Measurements from ENCODE around the gene NT5C3B. TPM values are rescaled to one million over a fixed set of nuclear protein-coding genes. Genes with fewer than 3 reads are reported as not detected.
"Not testable (repeated sequence)": the region's sequence is repeated elsewhere in the genome, so short reads cannot be mapped to it uniquely, and the experiment has no call there.

Gene NT5C3B
- polyA plus RNA-seq, 1 donor from 2014 or later: 272 TPM

DNA sequence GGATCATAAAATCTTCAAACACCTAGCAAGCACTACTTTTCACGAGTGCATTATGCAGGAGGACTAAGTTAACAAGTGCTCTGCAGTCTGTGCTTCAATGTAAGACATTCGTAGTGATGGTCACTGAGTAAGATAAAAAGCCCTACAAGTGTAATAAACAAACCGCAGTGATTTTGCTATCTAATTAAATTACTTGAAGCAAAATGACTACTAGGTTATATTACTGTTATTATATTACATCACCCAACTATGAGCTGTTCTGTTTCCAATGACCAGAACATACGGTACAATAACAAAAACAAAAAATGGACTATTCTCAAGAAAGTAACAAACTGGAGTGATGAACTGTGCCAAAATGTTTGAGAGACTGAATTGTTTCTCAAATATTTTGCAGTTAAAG is 12.8 kb upstream of the NT5C3B start:
- no peak overlapping the region for H2AFZ ChIP-seq (ENCODE audit: low read depth, low read length)
- H3K36me3 ChIP-seq (ENCODE audit: insufficient read depth, low read length): peaks cover 3% of the 10 kb centered on the region
- TF ChIP-seq RAD21 (conservative IDR thresholded peaks at IDR 0.05) (no peak), SMC3 (conservative IDR thresholded peaks at IDR 0.05; ENCODE audit: poor library complexity) (no peak), TAF1 (IDR thresholded peaks at IDR 0.05; ENCODE audit: low read depth) (no peak), POLR2AphosphoS5 (IDR thresholded peaks at IDR 0.05) (no peak)
- TF ChIP-seq, protein P1, sequence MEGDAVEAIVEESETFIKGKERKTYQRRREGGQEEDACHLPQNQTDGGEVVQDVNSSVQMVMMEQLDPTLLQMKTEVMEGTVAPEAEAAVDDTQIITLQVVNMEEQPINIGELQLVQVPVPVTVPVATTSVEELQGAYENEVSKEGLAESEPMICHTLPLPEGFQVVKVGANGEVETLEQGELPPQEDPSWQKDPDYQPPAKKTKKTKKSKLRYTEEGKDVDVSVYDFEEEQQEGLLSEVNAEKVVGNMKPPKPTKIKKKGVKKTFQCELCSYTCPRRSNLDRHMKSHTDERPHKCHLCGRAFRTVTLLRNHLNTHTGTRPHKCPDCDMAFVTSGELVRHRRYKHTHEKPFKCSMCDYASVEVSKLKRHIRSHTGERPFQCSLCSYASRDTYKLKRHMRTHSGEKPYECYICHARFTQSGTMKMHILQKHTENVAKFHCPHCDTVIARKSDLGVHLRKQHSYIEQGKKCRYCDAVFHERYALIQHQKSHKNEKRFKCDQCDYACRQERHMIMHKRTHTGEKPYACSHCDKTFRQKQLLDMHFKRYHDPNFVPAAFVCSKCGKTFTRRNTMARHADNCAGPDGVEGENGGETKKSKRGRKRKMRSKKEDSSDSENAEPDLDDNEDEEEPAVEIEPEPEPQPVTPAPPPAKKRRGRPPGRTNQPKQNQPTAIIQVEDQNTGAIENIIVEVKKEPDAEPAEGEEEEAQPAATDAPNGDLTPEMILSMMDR (IDR thresholded peaks at IDR 0.05; ENCODE audit: poor library complexity, severe bottlenecking): no peak
- H3K4me2 ChIP-seq (ENCODE audit: low read length): no peak overlapping the region
- no peaks in the 10 kb centered on the region for H3K9me2 ChIP-seq (ENCODE audit: insufficient read depth, low read length)
- H3K79me2 ChIP-seq (replicated peaks; ENCODE audit: insufficient read depth, low read length): peaks cover 40% of the 10 kb centered on the region
- no peak overlapping the region for H3K27ac ChIP-seq (ENCODE audit: low read length)
- H3K9ac ChIP-seq (ENCODE audit: low read length): no peak overlapping the region
- no peaks in the 10 kb centered on the region for H3K27me3 ChIP-seq (ENCODE audit: insufficient read depth, low read depth, low read length)
- no peaks in the 10 kb centered on the region for H3F3A ChIP-seq (ENCODE audit: insufficient read depth, low read length, poor library complexity, severe bottlenecking)
- H3K9me3 ChIP-seq (ENCODE audit: low read length): no peaks in the 10 kb centered on the region
- H4K20me1 ChIP-seq (ENCODE audit: insufficient read depth): no peaks in the 10 kb centered on the region
- no peak overlapping the region for H3K4me3 ChIP-seq (ENCODE audit: low read length)

DNA sequence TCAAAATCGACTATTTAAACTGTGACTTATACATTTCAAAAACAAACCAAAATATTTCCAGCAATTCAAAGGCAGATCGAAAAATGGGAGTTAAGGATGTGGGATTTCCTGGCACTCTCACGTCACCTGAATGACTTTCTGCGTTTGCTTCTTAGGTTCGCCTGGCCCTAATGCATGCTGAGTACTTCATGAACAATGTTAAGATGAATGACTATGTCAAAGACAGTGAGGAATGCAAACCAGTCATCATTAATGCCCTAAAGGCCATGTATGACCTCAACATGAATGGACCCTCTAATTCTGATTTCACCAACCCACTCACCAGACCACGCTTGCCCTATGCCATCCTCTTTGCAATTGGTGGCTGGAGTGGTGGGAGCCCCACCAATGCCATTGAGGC is 8.9 kb upstream of the NT5C3B start:
- H2AFZ ChIP-seq (ENCODE audit: low read depth, low read length): no peak overlapping the region
- H4K20me1 ChIP-seq (ENCODE audit: insufficient read depth): no peaks in the 10 kb centered on the region
- H3K79me2 ChIP-seq (replicated peaks; ENCODE audit: insufficient read depth, low read length): peaks cover 21% of the 10 kb centered on the region
- H3F3A ChIP-seq (ENCODE audit: insufficient read depth, low read length, poor library complexity, severe bottlenecking): no peaks in the 10 kb centered on the region
- H3K9ac ChIP-seq (ENCODE audit: low read length): no peak overlapping the region
- H3K36me3 ChIP-seq (ENCODE audit: insufficient read depth, low read length): no peaks in the 10 kb centered on the region
- H3K9me2 ChIP-seq (ENCODE audit: insufficient read depth, low read length): no peaks in the 10 kb centered on the region
- no peak overlapping the region for H3K4me3 ChIP-seq (ENCODE audit: low read length)
- no peaks in the 10 kb centered on the region for H3K27me3 ChIP-seq (ENCODE audit: insufficient read depth, low read depth, low read length)
- no peak for TF ChIP-seq EP300 (conservative IDR thresholded peaks at IDR 0.05; ENCODE audit: poor library complexity, severe bottlenecking)
- no peak for TF ChIP-seq RAD21 (conservative IDR thresholded peaks at IDR 0.05)
- no peak for TF ChIP-seq TAF1 (IDR thresholded peaks at IDR 0.05; ENCODE audit: low read depth)
- no peak for TF ChIP-seq POLR2AphosphoS5 (IDR thresholded peaks at IDR 0.05)
- TF ChIP-seq, protein P1 (IDR thresholded peaks at IDR 0.05; ENCODE audit: poor library complexity, severe bottlenecking): no peak
- TF ChIP-seq, protein P2, sequence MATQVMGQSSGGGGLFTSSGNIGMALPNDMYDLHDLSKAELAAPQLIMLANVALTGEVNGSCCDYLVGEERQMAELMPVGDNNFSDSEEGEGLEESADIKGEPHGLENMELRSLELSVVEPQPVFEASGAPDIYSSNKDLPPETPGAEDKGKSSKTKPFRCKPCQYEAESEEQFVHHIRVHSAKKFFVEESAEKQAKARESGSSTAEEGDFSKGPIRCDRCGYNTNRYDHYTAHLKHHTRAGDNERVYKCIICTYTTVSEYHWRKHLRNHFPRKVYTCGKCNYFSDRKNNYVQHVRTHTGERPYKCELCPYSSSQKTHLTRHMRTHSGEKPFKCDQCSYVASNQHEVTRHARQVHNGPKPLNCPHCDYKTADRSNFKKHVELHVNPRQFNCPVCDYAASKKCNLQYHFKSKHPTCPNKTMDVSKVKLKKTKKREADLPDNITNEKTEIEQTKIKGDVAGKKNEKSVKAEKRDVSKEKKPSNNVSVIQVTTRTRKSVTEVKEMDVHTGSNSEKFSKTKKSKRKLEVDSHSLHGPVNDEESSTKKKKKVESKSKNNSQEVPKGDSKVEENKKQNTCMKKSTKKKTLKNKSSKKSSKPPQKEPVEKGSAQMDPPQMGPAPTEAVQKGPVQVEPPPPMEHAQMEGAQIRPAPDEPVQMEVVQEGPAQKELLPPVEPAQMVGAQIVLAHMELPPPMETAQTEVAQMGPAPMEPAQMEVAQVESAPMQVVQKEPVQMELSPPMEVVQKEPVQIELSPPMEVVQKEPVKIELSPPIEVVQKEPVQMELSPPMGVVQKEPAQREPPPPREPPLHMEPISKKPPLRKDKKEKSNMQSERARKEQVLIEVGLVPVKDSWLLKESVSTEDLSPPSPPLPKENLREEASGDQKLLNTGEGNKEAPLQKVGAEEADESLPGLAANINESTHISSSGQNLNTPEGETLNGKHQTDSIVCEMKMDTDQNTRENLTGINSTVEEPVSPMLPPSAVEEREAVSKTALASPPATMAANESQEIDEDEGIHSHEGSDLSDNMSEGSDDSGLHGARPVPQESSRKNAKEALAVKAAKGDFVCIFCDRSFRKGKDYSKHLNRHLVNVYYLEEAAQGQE (IDR thresholded peaks at IDR 0.05; ENCODE audit: borderline replicate concordance): no peak
- no peak for TF ChIP-seq MXI1 (conservative IDR thresholded peaks at IDR 0.05; ENCODE audit: poor library complexity, severe bottlenecking)
- no peak for TF ChIP-seq EZH2 (IDR thresholded peaks at IDR 0.05; ENCODE audit: borderline replicate concordance, insufficient read depth, low read length, poor library complexity, severe bottlenecking)
- TF ChIP-seq SMC3 (conservative IDR thresholded peaks at IDR 0.05; ENCODE audit: poor library complexity): no peak
- no peak overlapping the region for H3K4me2 ChIP-seq (ENCODE audit: low read length)
- H3K9me3 ChIP-seq (ENCODE audit: low read length): no peaks in the 10 kb centered on the region
- H3K27ac ChIP-seq (ENCODE audit: low read length): no peak overlapping the region

DNA sequence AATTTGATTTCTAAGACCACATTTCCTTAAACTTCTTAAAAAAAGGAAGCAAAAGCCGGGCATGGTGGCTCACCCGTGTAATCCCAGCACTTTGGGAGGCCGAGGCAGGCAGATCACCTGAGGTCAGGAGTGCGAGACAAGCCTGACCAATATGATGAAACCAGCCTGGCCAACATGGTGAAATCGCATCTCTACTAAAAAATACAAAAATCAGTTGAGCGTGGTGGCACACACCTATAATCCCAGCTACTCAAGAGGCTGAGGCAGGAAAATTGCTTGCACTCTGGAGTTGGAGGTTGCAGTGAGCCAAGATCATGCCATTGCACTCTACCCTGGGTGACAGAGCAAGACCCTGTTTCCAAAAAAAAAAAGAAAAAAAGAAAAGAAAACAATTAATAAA is 4.7 kb upstream of the NT5C3B start:
- H3K79me2 ChIP-seq (replicated peaks; ENCODE audit: insufficient read depth, low read length); H3K36me3 ChIP-seq (ENCODE audit: insufficient read depth, low read length); H2AFZ ChIP-seq (ENCODE audit: low read depth, low read length); H3K9ac ChIP-seq (ENCODE audit: low read length); H3F3A ChIP-seq (ENCODE audit: insufficient read depth, low read length, poor library complexity, severe bottlenecking); H3K4me3 ChIP-seq (ENCODE audit: low read length); H3K27ac ChIP-seq (ENCODE audit: low read length); H4K20me1 ChIP-seq (ENCODE audit: insufficient read depth); H3K9me3 ChIP-seq (ENCODE audit: low read length); H3K9me2 ChIP-seq (ENCODE audit: insufficient read depth, low read length); H3K27me3 ChIP-seq (ENCODE audit: insufficient read depth, low read depth, low read length); H3K4me2 ChIP-seq (ENCODE audit: low read length): not testable (repeated sequence)

DNA sequence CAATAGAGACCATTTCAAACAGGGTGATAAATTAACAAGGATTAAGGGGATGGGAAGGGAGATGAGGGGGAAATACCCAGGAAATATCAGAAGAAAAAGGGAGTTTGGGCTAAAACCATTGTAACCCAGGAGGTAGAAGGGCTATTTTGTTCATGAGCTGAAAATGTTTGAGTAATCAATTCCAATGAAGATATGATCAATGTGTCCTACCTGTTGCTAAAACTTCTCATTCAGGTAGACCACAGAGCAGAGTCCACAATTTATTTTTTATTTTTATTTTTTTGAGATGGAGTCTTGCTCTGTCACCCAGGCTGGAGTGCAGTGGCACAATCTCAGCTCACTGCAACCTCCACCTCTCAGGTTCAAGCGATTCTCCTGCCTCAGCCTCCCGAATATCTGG is 3.4 kb upstream of the NT5C3B start:
- H3K9me2 ChIP-seq (ENCODE audit: insufficient read depth, low read length); H3K36me3 ChIP-seq (ENCODE audit: insufficient read depth, low read length); H3K4me2 ChIP-seq (ENCODE audit: low read length); H3K4me3 ChIP-seq (ENCODE audit: low read length); H3F3A ChIP-seq (ENCODE audit: insufficient read depth, low read length, poor library complexity, severe bottlenecking); H3K9ac ChIP-seq (ENCODE audit: low read length); H3K27ac ChIP-seq (ENCODE audit: low read length); H4K20me1 ChIP-seq (ENCODE audit: insufficient read depth); H3K27me3 ChIP-seq (ENCODE audit: insufficient read depth, low read depth, low read length); H2AFZ ChIP-seq (ENCODE audit: low read depth, low read length); H3K9me3 ChIP-seq (ENCODE audit: low read length): not testable (repeated sequence)
- H3K79me2 ChIP-seq (replicated peaks; ENCODE audit: insufficient read depth, low read length): peaks cover 17% of the 10 kb centered on the region

Data from neural cell (in vitro differentiated cells).